Hepatocyte (in vitro differentiated cells): Measurements from ENCODE around the gene TUBGCP2. TPM values are rescaled to one million over a fixed set of nuclear protein-coding genes. Genes with fewer than 3 reads are reported as not detected.

Experiments used
- DNase-seq: peaks from one replicate; pipeline ENCODE4 v3.0.0-alpha.2; 2016; ENCODE audit warnings: low spot score
- H2AFZ ChIP-seq: fragments of 200-600 bp; sonication (generic); 2 replicates; pipeline ENCODE4 v1.6.0; 2016; ENCODE audit warnings: antibody characterized with exemption, mild to moderate bottlenecking
- H3K27ac ChIP-seq: fragments of 200-600 bp; sonication (generic); 2 replicates; pipeline ENCODE4 v1.5.1; 2016; ENCODE audit warnings: mild to moderate bottlenecking
- H3K27me3 ChIP-seq: fragments of 200-600 bp; sonication (generic); 2 replicates; pipeline ENCODE4 v1.6.1; 2016
- H3K36me3 ChIP-seq: fragments of 200-600 bp; sonication (generic); replicated peaks from 2 replicates; pipeline ENCODE4 v1.5.1; 2016; ENCODE audit warnings: low read depth; ENCODE audit not compliant: insufficient read depth
- H3K4me1 ChIP-seq: fragments of 200-600 bp; sonication (generic); 2 replicates; pipeline ENCODE4 v1.5.1; 2016; ENCODE audit warnings: mild to moderate bottlenecking, moderate library complexity; ENCODE audit not compliant: insufficient read depth
- H3K4me2 ChIP-seq: fragments of 200-600 bp; sonication (generic); 2 replicates; pipeline ENCODE4 v1.6.0; 2016
- H3K4me3 ChIP-seq: fragments of 200-600 bp; sonication (generic); 2 replicates; pipeline ENCODE4 v1.5.1; 2016; ENCODE audit warnings: mild to moderate bottlenecking
- H3K79me2 ChIP-seq: fragments of 200-600 bp; sonication (generic); 2 replicates; pipeline ENCODE4 v1.6.0; 2017; ENCODE audit warnings: mild to moderate bottlenecking
- H3K9me2 ChIP-seq: fragments of 200-600 bp; sonication (generic); replicated peaks from 2 replicates; pipeline ENCODE4 v1.6.0; 2017; ENCODE audit warnings: mild to moderate bottlenecking; ENCODE audit not compliant: insufficient read depth
- H3K9me3 ChIP-seq: fragments of 200-600 bp; sonication (generic); 2 replicates; pipeline ENCODE4 v1.5.1; 2016; ENCODE audit warnings: low read depth, mild to moderate bottlenecking
- H4K20me1 ChIP-seq: fragments of 200-600 bp; sonication (generic); 2 replicates; pipeline ENCODE4 v1.6.0; 2016; ENCODE audit warnings: mild to moderate bottlenecking; ENCODE audit not compliant: insufficient read depth, poor library complexity, severe bottlenecking
- CTCF ChIP-seq: fragments of 200-600 bp; sonication (generic); IDR thresholded peaks from 2 replicates; pipeline ENCODE4 v1.5.1; 2016; ENCODE audit warnings: antibody characterized with exemption, mild to moderate bottlenecking; ENCODE audit not compliant: poor library complexity
- EZH2 ChIP-seq: fragments of 200-600 bp; sonication (generic); IDR thresholded peaks from 2 replicates; pipeline ENCODE4 v1.6.1; 2016; ENCODE audit warnings: antibody characterized with exemption, mild to moderate bottlenecking, borderline replicate concordance
- EZH2phosphoT487 ChIP-seq: fragments of 200-600 bp; sonication (generic); IDR thresholded peaks from one replicate; pipeline ENCODE4 v1.6.1; 2018; ENCODE audit warnings: antibody characterized with exemption, mild to moderate bottlenecking, low read depth, moderate library complexity; ENCODE audit not compliant: unreplicated experiment, severe bottlenecking
- WGBS: methylation state at CpG from one replicate; pipeline ENCODE4 v1.1.6; 2016; ENCODE audit warnings: low lambda C conversion rate; ENCODE audit errors: missing lambda C conversion rate; 5-methylcytosine and 5-hydroxymethylcytosine counted together
- polyA plus RNA-seq: library from polyadenylated mRNA; unstranded; fragments of >200 nt; fragmentation: Nextera tagmentation; extraction: Ambion mirVana; gene quantifications from 2 replicates; pipeline ENCODE4 v1.2.1, GENCODE V29; 2016
- total RNA-seq: library from RNA; depleted of rRNA; stranded (reverse); fragments of >200 nt; gene quantifications from 2 replicates; pipeline ENCODE4 v1.2.3, GENCODE V29; 2014

TUBGCP2 gene
- total and polyA plus RNA-seq, 2 experiments from 2014 or later = 44.8 to 51.5 TPM

- peak; percentile 60 for DNase-seq
- 37% methylated on average over 41 of the region's 50 CpGs for WGBS
- H3K9me3 ChIP-seq = no peaks in the 10 kb centered on the region
- H3K9me2 ChIP-seq = no peaks in the 10 kb centered on the region
- no peaks in the 10 kb centered on the region for H3K36me3 ChIP-seq
- H3K27me3 ChIP-seq = no peaks in the 10 kb centered on the region
- peak overlapping the region; percentile 62 for H2AFZ ChIP-seq
- H3K79me2 ChIP-seq = no peaks in the 10 kb centered on the region
- H3K4me1 ChIP-seq = peaks cover 17% of the 10 kb centered on the region
- H3K4me2 ChIP-seq = peak overlapping the region; percentile 92
- TF ChIP-seq EZH2 = no peak
- no peak for TF ChIP-seq CTCF
- no peak for TF ChIP-seq EZH2phosphoT487
- no peaks in the 10 kb centered on the region for H4K20me1 ChIP-seq
- H3K4me3 ChIP-seq = peak overlapping the region; percentile 96
- peak overlapping the region; percentile 66 for H3K27ac ChIP-seq
Measured at GRCh38 chr10:133260895-133261725, 47.6 kb downstream of the TUBGCP2 start.

GRCh38 chr10:133259602-133259989 is 49.1 kb downstream of the TUBGCP2 start:
- Histone ChIP-seq H3K4me3 (no peak overlapping the region), H3K4me2 (no peak overlapping the region), H3K27me3 (no peaks in the 10 kb centered on the region), H4K20me1 (no peaks in the 10 kb centered on the region), H2AFZ (no peak overlapping the region), H3K9me2 (no peaks in the 10 kb centered on the region), H3K36me3 (no peaks in the 10 kb centered on the region), H3K4me1 (peaks cover 17% of the 10 kb centered on the region), H3K79me2 (no peaks in the 10 kb centered on the region), H3K9me3 (no peaks in the 10 kb centered on the region), H3K27ac (no peak overlapping the region)
- TF ChIP-seq EZH2 (no peak), CTCF (no peak), EZH2phosphoT487 (no peak)
- DNase-seq = no peak
- 81% methylated on average over 12 of the region's 12 CpGs for WGBS

GRCh38 chr10:133258818-133259601 is 49.7 kb downstream of the TUBGCP2 start:
- Histone ChIP-seq H2AFZ (no peak overlapping the region), H3K4me3 (no peak overlapping the region), H3K9me2 (no peaks in the 10 kb centered on the region), H3K27ac (no peak overlapping the region), H4K20me1 (no peaks in the 10 kb centered on the region), H3K9me3 (no peaks in the 10 kb centered on the region), H3K27me3 (no peaks in the 10 kb centered on the region), H3K4me1 (peaks cover 20% of the 10 kb centered on the region), H3K36me3 (no peaks in the 10 kb centered on the region), H3K4me2 (no peak overlapping the region), H3K79me2 (no peaks in the 10 kb centered on the region)
- no peak for TF ChIP-seq EZH2
- no peak for TF ChIP-seq CTCF
- no peak for TF ChIP-seq EZH2phosphoT487
- 78% methylated on average over 24 of the region's 24 CpGs for WGBS
- DNase-seq = peak; percentile 76
